MCF 10A (cell line): ENCODE data around the gene DUOXA1. TPM values are rescaled to one million over a fixed set of nuclear protein-coding genes. Genes with fewer than 3 reads are reported as not detected.
A peak's percentile ranks its signal among the peaks of the same experiment; 100 is the strongest.

Experiments
- BruUV-seq: library from RNA; stranded (reverse); fragments of 400-500 nt; replicated peaks from 2 replicates; lab custom pipeline; 2021; lab: Mats Ljungman, UMichigan
- CTCF ChIA-PET: fragments of 300-600 bp; sonication (Branson Sonifier 250); formaldehyde crosslinking; extraction: SDS; loops from one replicate; lab custom pipeline; 2021; ENCODE audit warnings: antibody characterized with exemption, inconsistent platforms; lab: Yijun Ruan, JAX
- POLR2A ChIA-PET: fragments of 300-600, 350-650 bp; sonication (Branson Sonifier 250); formaldehyde crosslinking; extraction: SDS; loops from one replicate; lab custom pipeline; 2020; ENCODE audit warnings: antibody characterized with exemption, inconsistent platforms; lab: Yijun Ruan, JAX
- DNase-seq: peaks from one replicate; pipeline ENCODE4 v3.0.0-alpha.2; 2018; ENCODE audit not compliant: unreplicated experiment
- H3K27ac Mint-ChIP-seq: one replicate; pipeline ENCODE4 v1.8.0; 2022; ENCODE audit warnings: mild to moderate bottlenecking, low read depth, mixed read lengths; ENCODE audit not compliant: unreplicated experiment
- H3K27me3 Mint-ChIP-seq: one replicate; pipeline ENCODE4 v1.8.0; 2022; ENCODE audit warnings: mixed read lengths; ENCODE audit not compliant: insufficient read depth, unreplicated experiment
- H3K36me3 Mint-ChIP-seq: one replicate; pipeline ENCODE4 v1.8.0; 2022; ENCODE audit warnings: mild to moderate bottlenecking, moderate library complexity, mixed read lengths; ENCODE audit not compliant: insufficient read depth, unreplicated experiment
- H3K4me1 Mint-ChIP-seq: one replicate; pipeline ENCODE4 v1.8.0; 2022; ENCODE audit warnings: mixed read lengths; ENCODE audit not compliant: insufficient read depth, unreplicated experiment
- H3K4me3 Mint-ChIP-seq: one replicate; pipeline ENCODE4 v1.8.0; 2022; ENCODE audit warnings: mild to moderate bottlenecking, moderate library complexity, mixed read lengths; ENCODE audit not compliant: unreplicated experiment
- H3K9me3 Mint-ChIP-seq: one replicate; pipeline ENCODE4 v1.8.0; 2022; ENCODE audit warnings: mixed read lengths; ENCODE audit not compliant: unreplicated experiment
- intact Hi-C: fragments of 100-400 bp; cut with micrococcal nuclease; formaldehyde crosslinking; loops from 2 replicates; pipeline ENCODE4 v1.14.1; 2022
- total RNA-seq: library from RNA; stranded (reverse); gene quantifications from 2 replicates; pipeline ENCODE4 v1.2.3, GENCODE V29; 2022
- TF ChIP-seq, protein P1 (sequence below): fragments of 200-600 bp; IDR thresholded peaks from one replicate; pipeline ENCODE4 v1.8.0; 2022; ENCODE audit warnings: antibody characterized with exemption, mild to moderate bottlenecking; ENCODE audit not compliant: unreplicated experiment

Gene DUOXA1
- total RNA-seq, 1 experiment from 2014 or later: 1.3 TPM

- Mint-ChIP-seq H3K27me3 (no peaks in the 10 kb centered on the region), H3K9me3 (no peaks in the 10 kb centered on the region), H3K27ac (no peak overlapping the region), H3K4me1 (peaks cover 19% of the 10 kb centered on the region), H3K4me3 (no peak overlapping the region), H3K36me3 (peaks cover 9% of the 10 kb centered on the region)
- TF ChIP-seq, protein P1, sequence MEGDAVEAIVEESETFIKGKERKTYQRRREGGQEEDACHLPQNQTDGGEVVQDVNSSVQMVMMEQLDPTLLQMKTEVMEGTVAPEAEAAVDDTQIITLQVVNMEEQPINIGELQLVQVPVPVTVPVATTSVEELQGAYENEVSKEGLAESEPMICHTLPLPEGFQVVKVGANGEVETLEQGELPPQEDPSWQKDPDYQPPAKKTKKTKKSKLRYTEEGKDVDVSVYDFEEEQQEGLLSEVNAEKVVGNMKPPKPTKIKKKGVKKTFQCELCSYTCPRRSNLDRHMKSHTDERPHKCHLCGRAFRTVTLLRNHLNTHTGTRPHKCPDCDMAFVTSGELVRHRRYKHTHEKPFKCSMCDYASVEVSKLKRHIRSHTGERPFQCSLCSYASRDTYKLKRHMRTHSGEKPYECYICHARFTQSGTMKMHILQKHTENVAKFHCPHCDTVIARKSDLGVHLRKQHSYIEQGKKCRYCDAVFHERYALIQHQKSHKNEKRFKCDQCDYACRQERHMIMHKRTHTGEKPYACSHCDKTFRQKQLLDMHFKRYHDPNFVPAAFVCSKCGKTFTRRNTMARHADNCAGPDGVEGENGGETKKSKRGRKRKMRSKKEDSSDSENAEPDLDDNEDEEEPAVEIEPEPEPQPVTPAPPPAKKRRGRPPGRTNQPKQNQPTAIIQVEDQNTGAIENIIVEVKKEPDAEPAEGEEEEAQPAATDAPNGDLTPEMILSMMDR: no peak
- intact Hi-C loops: no loop called here
- DNase-seq: no peak
- no TSS peak for BruUV-seq
- ChIA-PET CTCF (interaction anchor here (1.3 to 1.8 kb wide), 3 partner anchors 9 to 23 kb away, joined by 3 to 13 read pairs (median 4); no protein-coding TSS in a partner anchor), POLR2A (interaction anchor here (0.8 to 2.0 kb wide), 4 partner anchors 9 to 129 kb away, joined by 3 to 5 read pairs (median 4); partner anchors contain the start of gene DUOX1)
These were observed 20.8 kb upstream of the DUOXA1 start for GRCh38 chr15:45150481-45150880.

DNA sequence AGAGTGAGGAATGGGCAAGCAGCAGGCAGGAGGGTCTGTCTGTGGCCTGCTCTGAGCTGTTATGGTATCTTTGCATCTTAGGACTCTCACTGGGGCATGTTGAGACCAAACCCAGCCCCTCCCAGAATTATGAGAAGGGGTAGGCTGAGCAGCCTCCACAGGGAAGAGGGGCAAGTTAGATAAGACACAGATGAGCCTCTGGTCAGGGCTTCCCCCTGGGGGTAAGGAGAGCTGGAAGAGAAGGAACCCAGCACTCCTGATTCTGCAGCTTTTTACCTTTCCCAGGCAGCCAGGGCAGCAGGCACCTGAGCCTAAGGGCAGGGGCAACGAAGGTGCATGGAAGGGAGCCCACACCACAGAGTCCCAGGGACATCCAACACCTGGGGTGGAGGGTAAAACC lies 19.4 kb upstream of the DUOXA1 start:
- peaks cover 14% of the 10 kb centered on the region for H3K36me3 Mint-ChIP-seq
- no peak for DNase-seq
- H3K4me3 Mint-ChIP-seq: no peak overlapping the region
- ChIA-PET POLR2A (interaction anchor here (1.3 to 2.0 kb wide), 3 partner anchors 14 to 130 kb away, joined by 4 to 5 read pairs (median 5); partner anchors contain the start of gene DUOX1), CTCF (interaction anchor here (1.0 to 3.9 kb wide), 4 partner anchors 9 to 281 kb away, joined by 3 to 17 read pairs (median 4); no protein-coding TSS in a partner anchor)
- peaks cover 19% of the 10 kb centered on the region for H3K4me1 Mint-ChIP-seq
- H3K27me3 Mint-ChIP-seq: no peaks in the 10 kb centered on the region
- no TSS peak for BruUV-seq
- intact Hi-C loops: no loop called here
- H3K27ac Mint-ChIP-seq: peak overlapping the region; percentile 63
- TF ChIP-seq, protein P1: no peak
- no peaks in the 10 kb centered on the region for H3K9me3 Mint-ChIP-seq

DNA sequence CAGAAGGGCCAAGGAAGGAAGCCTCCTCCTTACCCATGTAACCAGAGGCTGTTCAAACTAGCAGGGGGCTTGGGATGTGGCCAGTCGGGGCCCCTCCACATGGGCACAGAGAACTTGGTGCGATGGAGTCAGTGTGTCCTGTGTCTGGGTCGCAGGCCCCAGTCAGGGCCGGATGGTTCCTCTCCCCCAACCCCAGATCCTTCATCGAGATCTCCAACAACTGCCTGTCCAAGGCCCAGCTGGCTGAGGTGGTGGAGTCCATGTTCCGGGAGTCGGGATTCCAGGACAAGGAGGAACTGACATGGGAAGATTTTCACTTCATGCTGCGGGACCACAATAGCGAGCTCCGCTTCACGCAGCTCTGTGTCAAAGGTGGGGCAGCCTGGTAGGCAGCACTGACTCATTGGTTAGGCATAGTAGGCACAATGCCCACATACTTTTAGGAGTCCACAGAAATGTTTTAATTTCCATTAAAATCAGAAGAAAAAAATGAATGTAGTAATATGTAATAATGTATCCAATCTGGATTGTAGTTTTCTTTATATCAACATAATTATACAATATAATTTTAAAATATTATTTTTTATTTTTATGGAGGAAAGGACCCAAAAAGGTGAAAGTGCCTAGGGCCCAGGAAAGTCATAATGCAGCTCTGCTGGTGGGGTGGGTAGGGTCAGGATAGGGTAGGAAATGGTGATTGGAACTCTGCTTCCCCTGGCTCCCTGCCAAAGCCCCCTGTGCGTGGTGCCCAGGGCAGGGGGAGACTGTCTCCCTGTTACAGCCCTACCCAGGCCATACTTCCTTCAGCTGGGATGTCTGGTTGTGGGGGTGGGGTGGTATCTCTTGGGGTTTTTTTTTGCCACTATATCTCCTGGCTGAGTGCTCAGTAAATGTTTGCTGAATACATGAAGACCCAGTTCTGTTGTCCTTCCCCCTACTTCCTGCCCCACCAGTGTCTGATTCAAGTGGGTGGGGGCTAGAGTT lies 18.7 kb upstream of the DUOXA1 start:
- Mint-ChIP-seq H3K27ac (peak overlapping the region; percentile 63), H3K36me3 (peaks cover 14% of the 10 kb centered on the region), H3K4me1 (peaks cover 19% of the 10 kb centered on the region), H3K9me3 (no peaks in the 10 kb centered on the region), H3K4me3 (no peak overlapping the region), H3K27me3 (no peaks in the 10 kb centered on the region)
- no TSS peak for BruUV-seq
- intact Hi-C loops: no loop called here
- ChIA-PET POLR2A (interaction anchor here (0.6 to 2.0 kb wide), 7 partner anchors 15 to 131 kb away, joined by 3 to 5 read pairs (median 4); partner anchors contain the start of gene DUOX1), CTCF (interaction anchor here (0.9 to 3.9 kb wide), 5 partner anchors 10 to 252 kb away, joined by 3 to 17 read pairs (median 3); no protein-coding TSS in a partner anchor)
- TF ChIP-seq, protein P1: no peak
- DNase-seq: peak; percentile 39

DNA sequence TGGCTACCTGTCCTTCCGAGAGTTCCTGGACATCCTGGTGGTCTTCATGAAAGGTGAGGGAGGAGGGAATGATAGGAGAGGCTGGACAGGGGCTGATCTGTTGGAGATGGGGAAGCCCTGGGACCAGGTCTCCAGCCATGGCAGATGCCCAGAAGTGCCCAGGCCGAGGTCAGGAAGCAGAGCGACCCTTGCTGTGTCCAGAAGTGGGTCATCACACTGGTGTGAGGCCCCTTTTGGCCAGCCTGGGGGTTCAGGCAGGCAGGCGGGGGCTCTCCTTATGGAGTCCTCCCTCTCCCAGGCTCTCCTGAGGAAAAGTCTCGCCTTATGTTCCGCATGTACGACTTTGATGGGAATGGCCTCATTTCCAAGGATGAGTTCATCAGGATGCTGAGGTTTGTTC lies 17.9 kb upstream of the DUOXA1 start:
- peaks cover 14% of the 10 kb centered on the region for H3K36me3 Mint-ChIP-seq

More for the DNA sequence above, 17.9 kb upstream of the DUOXA1 start:
- Mint-ChIP-seq H3K4me3 (no peak overlapping the region), H3K27me3 (no peaks in the 10 kb centered on the region), H3K9me3 (no peaks in the 10 kb centered on the region), H3K4me1 (peaks cover 19% of the 10 kb centered on the region), H3K27ac (peak overlapping the region; percentile 51)
- no peak for DNase-seq
- intact Hi-C loops: no loop called here
- ChIA-PET POLR2A (interaction anchor here (0.6 kb wide), 1 partner anchor 21 kb away, joined by 3 read pairs; no protein-coding TSS in a partner anchor), CTCF (interaction anchor here (0.9 to 3.9 kb wide), 4 partner anchors 13 to 29 kb away, joined by 3 to 17 read pairs (median 5); no protein-coding TSS in a partner anchor)
- TF ChIP-seq, protein P1: no peak
- BruUV-seq: no TSS peak
